PC-9 (cell line): Measurements from ENCODE around the gene GPC5. TPM values are rescaled to one million over a fixed set of nuclear protein-coding genes. Genes with fewer than 3 reads are reported as not detected.

Source experiments
- BruUV-seq: library from RNA; stranded (reverse); fragments of 400-500 nt; replicated peaks from 2 replicates; lab custom pipeline; 2021; lab: Mats Ljungman, UMichigan
- CTCF ChIA-PET: fragments of 300-600 bp; sonication (Branson Sonifier 250); formaldehyde crosslinking; loops from one replicate; lab custom pipeline; 2022; ENCODE audit warnings: antibody characterized with exemption; lab: Charles Lee
- POLR2A ChIA-PET: fragments of 300-600 bp; sonication (Branson Sonifier 250); formaldehyde crosslinking; loops from one replicate; lab custom pipeline; 2022; ENCODE audit warnings: antibody characterized with exemption; ENCODE audit not compliant: unreplicated experiment; lab: Charles Lee
- DNase-seq, 2 experiments: peaks; one replicate each; pipeline versions ENCODE4 v3.0.0 to v3.0.0-alpha.2; 2015 to 2022; ENCODE audit warnings: mixed read lengths in 1 of 2
- H2AFZ ChIP-seq: fragments of 200-600 bp; sonication (generic); 2 replicates; pipeline ENCODE4 v1.8.1; 2017; ENCODE audit warnings: antibody characterized with exemption
- H3F3A ChIP-seq: fragments of 200-600 bp; sonication (generic); 2 replicates; pipeline ENCODE4 v1.8.1; 2017; ENCODE audit warnings: antibody characterized with exemption, mild to moderate bottlenecking, low read depth; ENCODE audit not compliant: insufficient read depth
- H3K27ac ChIP-seq: fragments of 200-600 bp; sonication (generic); 2 replicates; pipeline ENCODE4 v1.6.1; 2016; ENCODE audit warnings: mixed run types
- H3K27me3 ChIP-seq: fragments of 200-600 bp; sonication (generic); 2 replicates; pipeline ENCODE4 v1.6.1; 2016; ENCODE audit warnings: low read depth, mixed run types; ENCODE audit not compliant: insufficient read depth
- H3K36me3 ChIP-seq: fragments of 200-600 bp; sonication (generic); 2 replicates; pipeline ENCODE4 v1.6.1; 2016; ENCODE audit warnings: low read depth, mixed run types
- H3K4me1 ChIP-seq: fragments of 200-600 bp; sonication (generic); replicated peaks from 2 replicates; pipeline ENCODE4 v1.6.1; 2016; ENCODE audit warnings: mixed run types; ENCODE audit not compliant: insufficient read depth
- H3K4me2 ChIP-seq: fragments of 200-600 bp; sonication (generic); 2 replicates; pipeline ENCODE4 v1.6.1; 2017; ENCODE audit warnings: mixed run types
- H3K4me3 ChIP-seq: fragments of 200-600 bp; sonication (generic); 2 replicates; pipeline ENCODE4 v1.6.1; 2016; ENCODE audit warnings: mixed run types
- H3K79me2 ChIP-seq: fragments of 200-600 bp; sonication (generic); 2 replicates; pipeline ENCODE4 v1.6.1; 2017; ENCODE audit warnings: low read depth, mixed run types
- H3K9me2 ChIP-seq: fragments of 200-600 bp; sonication (generic); 2 replicates; pipeline ENCODE4 v1.8.1; 2017; ENCODE audit warnings: mild to moderate bottlenecking; ENCODE audit not compliant: insufficient read depth
- H3K9me3 ChIP-seq: fragments of 200-600 bp; sonication (generic); 2 replicates; pipeline ENCODE4 v1.8.1; 2016; ENCODE audit warnings: low read depth; ENCODE audit not compliant: insufficient read depth
- H4K20me1 ChIP-seq: fragments of 200-600 bp; sonication (generic); 2 replicates; pipeline ENCODE4 v1.8.1; 2017; ENCODE audit not compliant: insufficient read depth
- CTCF ChIP-seq: fragments of 200-600 bp; sonication (generic); conservative IDR thresholded peaks from 2 replicates; pipeline ENCODE4 v1.6.1; 2017; ENCODE audit warnings: mixed run types, antibody characterized with exemption, mild to moderate bottlenecking, moderate library complexity
- EZH2 ChIP-seq: fragments of 200-600 bp; sonication (generic); IDR thresholded peaks from 2 replicates; pipeline ENCODE4 v1.8.0; 2017; ENCODE audit warnings: antibody characterized with exemption, low read depth
- intact Hi-C: fragments of 100-400 bp; cut with micrococcal nuclease; formaldehyde crosslinking; loops from one replicate; pipeline ENCODE4 v1.10.0; 2022; ENCODE audit not compliant: unreplicated experiment
- total RNA-seq: library from RNA; stranded (reverse); gene quantifications from 2 replicates; pipeline ENCODE4 v1.2.3, GENCODE V29; 2021

The GPC5 gene
- total RNA-seq, 1 experiment from 2014 or later: not detected

DNA sequence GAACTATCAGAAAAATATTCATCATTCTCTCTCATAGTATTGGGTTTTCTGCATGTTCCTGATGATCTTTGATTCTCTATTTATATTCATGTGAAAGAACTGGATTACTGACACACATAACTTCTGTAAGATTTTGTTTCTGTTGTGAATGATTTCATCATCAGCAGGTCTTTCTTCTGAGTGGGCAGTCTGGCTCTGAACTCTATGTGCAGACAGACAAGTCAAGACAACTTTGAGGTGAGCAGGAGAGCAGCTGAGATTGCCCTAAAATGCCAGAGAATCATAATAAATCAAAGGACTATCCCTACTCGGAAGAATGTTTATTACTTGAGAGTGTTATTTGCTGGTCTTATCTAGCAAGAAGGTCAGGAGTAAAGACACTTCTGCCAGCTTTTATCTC lies 1176.1 kb downstream of the GPC5 start:
- POLR2A ChIA-PET: no interaction called here
- Histone ChIP-seq H3K79me2 (no peaks in the 10 kb centered on the region), H4K20me1 (no peaks in the 10 kb centered on the region), H3K9me3 (no peaks in the 10 kb centered on the region), H3K9me2 (no peaks in the 10 kb centered on the region), H3K27me3 (no peaks in the 10 kb centered on the region), H3K27ac (no peak overlapping the region), H2AFZ (no peak overlapping the region), H3K4me3 (no peak overlapping the region), H3K4me1 (no peaks in the 10 kb centered on the region), H3K36me3 (no peaks in the 10 kb centered on the region), H3F3A (no peaks in the 10 kb centered on the region), H3K4me2 (no peak overlapping the region)
- TF ChIP-seq EZH2 (no peak), CTCF (no peak)
- intact Hi-C loops: no loop called here
- no peak for DNase-seq
- BruUV-seq: no TSS peak
- CTCF ChIA-PET: no interaction called here

DNA sequence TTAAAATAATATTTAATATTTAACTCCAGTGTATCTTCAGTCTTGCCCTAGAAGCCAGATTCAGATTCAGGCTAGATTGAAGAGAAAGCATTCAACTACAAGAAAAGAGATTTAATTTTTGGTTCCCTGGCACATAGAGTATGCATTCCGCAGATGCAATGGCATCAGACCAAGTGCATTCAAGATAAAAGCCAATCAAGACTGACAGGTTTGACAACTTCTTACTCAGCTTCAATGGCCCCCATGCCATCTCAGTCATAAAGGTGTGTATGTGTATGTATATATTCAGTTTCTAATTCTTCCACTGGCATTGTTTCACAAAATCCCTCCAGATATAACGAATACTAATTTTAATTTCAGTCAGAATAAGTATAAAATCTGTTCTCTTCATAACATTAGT lies 1177.4 kb downstream of the GPC5 start:
- H3K9me3 ChIP-seq: no peaks in the 10 kb centered on the region
- no peaks in the 10 kb centered on the region for H4K20me1 ChIP-seq
- no peak overlapping the region for H3K27ac ChIP-seq
- ChIA-PET CTCF (no interaction called here), POLR2A (no interaction called here)
- H3F3A ChIP-seq: no peaks in the 10 kb centered on the region
- H3K36me3 ChIP-seq: no peaks in the 10 kb centered on the region
- no peak for TF ChIP-seq CTCF
- TF ChIP-seq EZH2: no peak
- no peak overlapping the region for H2AFZ ChIP-seq
- H3K9me2 ChIP-seq: no peaks in the 10 kb centered on the region
- H3K4me1 ChIP-seq: no peaks in the 10 kb centered on the region
- no peaks in the 10 kb centered on the region for H3K79me2 ChIP-seq
- intact Hi-C loops: no loop called here
- H3K4me2 ChIP-seq: no peak overlapping the region
- H3K27me3 ChIP-seq: no peaks in the 10 kb centered on the region
- BruUV-seq: no TSS peak
- no peak for DNase-seq
- H3K4me3 ChIP-seq: no peak overlapping the region

DNA sequence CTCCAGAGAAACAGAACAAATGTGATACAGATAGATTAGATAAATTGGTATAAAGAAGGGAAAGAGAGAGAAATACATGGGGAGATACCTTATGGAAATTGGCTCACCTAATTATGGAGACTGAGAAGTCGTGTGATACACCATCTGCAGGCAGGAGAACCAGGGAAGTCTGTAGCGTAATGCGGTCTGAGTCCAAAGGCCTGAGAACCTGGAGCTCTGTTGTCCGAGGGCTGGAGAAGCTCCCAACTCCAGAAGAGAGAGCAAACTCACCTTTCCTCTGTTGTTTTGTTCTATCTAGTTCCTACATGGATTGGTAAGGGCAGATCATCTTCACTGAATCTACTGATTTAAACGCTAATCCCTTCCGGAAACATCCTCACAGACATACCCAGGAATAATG lies 1179.9 kb downstream of the GPC5 start:
- no peak overlapping the region for H3K4me3 ChIP-seq
- H3K36me3 ChIP-seq: no peaks in the 10 kb centered on the region
- no peaks in the 10 kb centered on the region for H3K4me1 ChIP-seq
- no peak overlapping the region for H2AFZ ChIP-seq
- POLR2A ChIA-PET: no interaction called here
- BruUV-seq: no TSS peak
- no peaks in the 10 kb centered on the region for H3K79me2 ChIP-seq
- CTCF ChIA-PET: no interaction called here
- no peaks in the 10 kb centered on the region for H3K9me2 ChIP-seq
- TF ChIP-seq EZH2 (no peak), CTCF (no peak)
- H3K9me3 ChIP-seq: no peaks in the 10 kb centered on the region
- no peaks in the 10 kb centered on the region for H4K20me1 ChIP-seq
- H3K27me3 ChIP-seq: no peaks in the 10 kb centered on the region
- H3K27ac ChIP-seq: no peak overlapping the region
- no peak for DNase-seq
- H3K4me2 ChIP-seq: no peak overlapping the region
- intact Hi-C loops: no loop called here
- H3F3A ChIP-seq: no peaks in the 10 kb centered on the region
